ENCODE measurements around the gene TSSK2. TPM values are rescaled to one million over a fixed set of nuclear protein-coding genes. Genes with fewer than 3 reads are reported as not detected.

TSSK2 gene
- total and polyA plus RNA-seq, 2 experiments from 2014 or later, result not detected

- H3K79me2 ChIP-seq, result peaks cover 97% of the 10 kb centered on the region
- H3K9me3 ChIP-seq (ENCODE audit: low read depth), result no peaks in the 10 kb centered on the region
- no peaks in the 10 kb centered on the region for H3K27me3 ChIP-seq
- H3K9me2 ChIP-seq (replicated peaks; ENCODE audit: insufficient read depth), result no peaks in the 10 kb centered on the region
- H3K4me2 ChIP-seq, result no peak overlapping the region
- H3K4me1 ChIP-seq (ENCODE audit: insufficient read depth), result peaks cover 7% of the 10 kb centered on the region
- no peak overlapping the region for H3K27ac ChIP-seq
- no peaks in the 10 kb centered on the region for H3K36me3 ChIP-seq (replicated peaks; ENCODE audit: insufficient read depth, low read depth)
- H3K4me3 ChIP-seq, result no peak overlapping the region
- no peak for DNase-seq (ENCODE audit: low spot score)
- peaks cover 97% of the 10 kb centered on the region for H4K20me1 ChIP-seq (ENCODE audit: insufficient read depth, poor library complexity, severe bottlenecking)
- H2AFZ ChIP-seq, result no peak overlapping the region
- no peak for TF ChIP-seq EZH2phosphoT487 (IDR thresholded peaks at IDR 0.05; ENCODE audit: low read depth, severe bottlenecking, unreplicated experiment)
- no peak for TF ChIP-seq EZH2 (IDR thresholded peaks at IDR 0.05; ENCODE audit: borderline replicate concordance)
- no peak for TF ChIP-seq CTCF (IDR thresholded peaks at IDR 0.05; ENCODE audit: poor library complexity)
- WGBS (ENCODE audit: low lambda C conversion rate, missing lambda C conversion rate), result 97% methylated on average over 3 of the region's 3 CpGs
Observed at GRCh38 chr22:19111584-19111983, 19.5 kb upstream of the TSSK2 start.

GRCh38 chr22:19113429-19113828, 17.7 kb upstream of the TSSK2 start:
- no peak for TF ChIP-seq EZH2 (IDR thresholded peaks at IDR 0.05; ENCODE audit: borderline replicate concordance)
- no peak for TF ChIP-seq CTCF (IDR thresholded peaks at IDR 0.05; ENCODE audit: poor library complexity)
- no peak for TF ChIP-seq EZH2phosphoT487 (IDR thresholded peaks at IDR 0.05; ENCODE audit: low read depth, severe bottlenecking, unreplicated experiment)
- H3K4me1 ChIP-seq (ENCODE audit: insufficient read depth), result peaks cover 7% of the 10 kb centered on the region
- H3K79me2 ChIP-seq, result peaks cover 97% of the 10 kb centered on the region
- no peaks in the 10 kb centered on the region for H3K9me2 ChIP-seq (replicated peaks; ENCODE audit: insufficient read depth)
- no peak overlapping the region for H2AFZ ChIP-seq
- H4K20me1 ChIP-seq (ENCODE audit: insufficient read depth, poor library complexity, severe bottlenecking), result peaks cover 97% of the 10 kb centered on the region
- no peaks in the 10 kb centered on the region for H3K9me3 ChIP-seq (ENCODE audit: low read depth)
- no peak for DNase-seq (ENCODE audit: low spot score)
- 98% methylated on average over 5 of the region's 5 CpGs for WGBS (ENCODE audit: low lambda C conversion rate, missing lambda C conversion rate)
- H3K36me3 ChIP-seq (replicated peaks; ENCODE audit: insufficient read depth, low read depth), result no peaks in the 10 kb centered on the region
- H3K27ac ChIP-seq, result no peak overlapping the region
- no peak overlapping the region for H3K4me2 ChIP-seq
- no peaks in the 10 kb centered on the region for H3K27me3 ChIP-seq
- no peak overlapping the region for H3K4me3 ChIP-seq

- no peaks in the 10 kb centered on the region for H3K9me3 ChIP-seq (ENCODE audit: low read depth)
- H4K20me1 ChIP-seq (ENCODE audit: insufficient read depth, poor library complexity, severe bottlenecking), result peaks cover 98% of the 10 kb centered on the region
- H3K36me3 ChIP-seq (replicated peaks; ENCODE audit: insufficient read depth, low read depth), result no peaks in the 10 kb centered on the region
- peaks cover 100% of the 10 kb centered on the region for H3K79me2 ChIP-seq
- no peaks in the 10 kb centered on the region for H3K27me3 ChIP-seq
- H3K4me2 ChIP-seq, result no peak overlapping the region
- H3K4me1 ChIP-seq (ENCODE audit: insufficient read depth), result peaks cover 4% of the 10 kb centered on the region
- H3K9me2 ChIP-seq (replicated peaks; ENCODE audit: insufficient read depth), result no peaks in the 10 kb centered on the region
- 93% methylated on average over 4 of the region's 4 CpGs for WGBS (ENCODE audit: low lambda C conversion rate, missing lambda C conversion rate)
- TF ChIP-seq EZH2phosphoT487 (IDR thresholded peaks at IDR 0.05; ENCODE audit: low read depth, severe bottlenecking, unreplicated experiment) (no peak), EZH2 (IDR thresholded peaks at IDR 0.05; ENCODE audit: borderline replicate concordance) (no peak), CTCF (IDR thresholded peaks at IDR 0.05; ENCODE audit: poor library complexity) (no peak)
- H3K27ac ChIP-seq, result no peak overlapping the region
- no peak overlapping the region for H3K4me3 ChIP-seq
- no peak overlapping the region for H2AFZ ChIP-seq
- DNase-seq (ENCODE audit: low spot score), result peak; percentile 2
Observed at GRCh38 chr22:19114984-19115552, 16.0 kb upstream of the TSSK2 start.

Measured in hepatocyte (in vitro differentiated cells).